GM18868 (cell line): ENCODE results near the gene HGF.

Source experiments
- ATAC-seq: cut with Tn5 transposase; IDR thresholded peaks from one replicate; pipeline ENCODE4 v1.9.1; 2021; ENCODE audit warnings: mild to moderate bottlenecking, moderate library complexity; ENCODE audit not compliant: unreplicated experiment

The HGF gene

GRCh38 chr7:81776948-81777630 is 7.2 kb upstream of the HGF start:
- no peak for ATAC-seq

- no peak for ATAC-seq
Measured at GRCh38 chr7:81776161-81776560, 6.3 kb upstream of the HGF start.

GRCh38 chr7:81775560-81775959 is 5.7 kb upstream of the HGF start:
- no peak for ATAC-seq

GRCh38 chr7:81774551-81774950 is 4.7 kb upstream of the HGF start:
- ATAC-seq = no peak

- ATAC-seq = no peak
Measured at GRCh38 chr7:81770728-81771223, 929 bp upstream of the HGF start.

GRCh38 chr7:81768951-81769778 is 682 bp downstream of the HGF start:
- ATAC-seq = no peak

DNA sequence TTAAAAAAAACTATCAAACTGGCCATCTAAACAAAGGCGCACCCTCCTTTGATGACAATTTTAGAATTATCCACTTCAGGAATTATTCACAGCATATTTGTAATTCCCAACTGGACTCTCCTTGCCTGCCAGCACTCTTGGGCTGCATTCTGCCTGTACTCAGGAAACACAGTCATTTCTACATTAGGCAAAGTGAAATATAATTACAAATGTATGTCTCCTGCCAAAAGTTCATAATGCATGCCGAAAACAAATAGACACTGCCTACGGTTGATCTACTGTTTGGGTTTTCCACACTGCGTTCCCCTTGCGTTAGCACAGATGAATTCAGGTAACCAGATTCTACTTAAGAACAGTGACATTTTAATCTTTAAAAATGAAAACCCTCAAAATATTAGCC is 1.9 kb downstream of the HGF start:
- no peak for ATAC-seq

DNA sequence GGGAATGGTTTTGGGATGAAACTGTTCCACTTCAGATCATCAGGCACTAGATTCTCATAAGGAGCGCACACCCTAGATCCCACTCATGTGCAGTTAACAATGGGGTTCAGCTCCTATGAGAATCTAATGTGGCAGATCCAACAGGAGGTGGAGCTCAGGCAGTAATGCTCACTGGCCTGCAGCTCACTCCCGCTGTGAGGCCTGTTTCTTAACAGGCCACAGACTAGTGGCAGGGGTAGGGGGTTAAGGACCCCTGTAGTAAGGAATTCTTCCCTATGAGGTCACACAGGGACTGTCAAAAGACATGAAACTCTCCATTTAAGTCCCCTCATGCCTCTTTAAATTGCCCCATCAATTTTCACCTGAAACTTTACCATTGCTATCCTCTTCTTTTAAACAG is 8.0 kb downstream of the HGF start:
- ATAC-seq = no peak

DNA sequence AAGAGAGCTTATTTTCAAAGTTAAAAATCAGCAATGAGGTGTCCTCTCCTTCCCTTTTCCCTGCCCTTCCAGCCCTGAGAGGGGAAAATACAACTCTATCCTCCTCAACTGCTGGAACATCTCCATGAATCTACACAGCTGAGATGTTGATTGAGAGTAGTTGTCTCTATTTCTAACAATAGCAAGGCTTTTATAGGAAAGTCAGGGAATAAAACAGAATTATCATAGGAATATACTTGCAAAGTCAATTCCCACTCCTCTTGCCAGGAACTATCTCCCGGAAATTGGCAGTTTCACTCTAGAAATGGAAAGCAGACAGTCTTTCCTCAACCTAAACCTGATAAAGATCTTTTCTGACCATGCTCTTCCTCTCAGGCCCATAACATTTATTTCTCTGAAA is 8.8 kb downstream of the HGF start:
- no peak for ATAC-seq

DNA sequence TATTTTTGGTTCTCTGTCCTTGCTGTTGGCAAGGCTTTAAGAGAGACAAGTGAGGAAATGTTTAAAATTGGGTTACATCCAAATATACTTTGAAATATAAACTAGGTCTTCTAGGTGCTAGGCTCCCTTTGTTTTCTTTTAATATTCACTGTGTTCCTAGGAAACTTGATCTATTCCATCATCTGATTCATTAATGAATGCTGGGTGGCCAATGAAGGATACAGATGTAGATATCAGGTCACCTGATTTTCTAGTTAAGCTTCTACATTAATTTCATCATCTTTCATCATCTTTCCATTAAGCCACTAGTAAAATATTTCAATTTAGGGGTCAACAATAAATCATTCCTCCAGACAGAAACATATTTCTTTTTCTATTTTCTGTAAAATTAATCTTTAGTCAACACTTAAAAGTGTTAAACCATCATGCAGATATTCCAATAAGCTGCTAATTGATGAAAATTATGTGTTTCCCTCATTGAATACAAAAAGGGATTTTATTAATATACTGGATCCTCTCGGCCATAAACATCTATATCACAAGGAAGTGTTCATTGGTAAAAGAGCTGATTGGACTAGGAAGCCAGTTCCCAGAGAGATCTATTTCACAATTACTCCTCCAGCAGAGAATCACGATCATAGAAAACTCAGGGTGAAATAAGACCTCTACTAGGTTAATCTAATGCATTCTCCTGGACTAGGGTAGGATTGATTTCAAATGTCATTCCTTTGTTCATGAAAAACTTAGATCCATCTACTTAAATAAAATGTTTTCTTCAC is 14.7 kb downstream of the HGF start:
- no peak for ATAC-seq

DNA sequence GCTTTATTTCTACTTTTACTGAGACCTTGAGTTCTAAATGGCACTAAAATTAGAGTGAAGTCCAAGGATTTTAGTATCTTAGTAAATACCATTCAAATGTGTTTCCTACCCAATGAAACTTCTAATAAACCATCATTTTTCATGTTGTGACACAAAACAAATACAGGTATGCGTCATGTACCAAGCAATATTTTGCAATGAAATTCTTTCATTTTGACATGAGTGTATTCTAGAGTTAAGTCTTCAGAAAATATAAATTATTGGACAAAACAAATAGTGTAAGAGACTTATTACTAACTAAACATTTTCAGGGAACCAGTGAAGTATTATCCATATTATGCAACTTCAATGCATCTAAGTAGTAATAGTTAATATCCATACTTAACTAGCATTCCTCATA is 16.5 kb downstream of the HGF start:
- no peak for ATAC-seq

- no peak for ATAC-seq
Measured at GRCh38 chr7:81752318-81752714, 17.5 kb downstream of the HGF start.

DNA sequence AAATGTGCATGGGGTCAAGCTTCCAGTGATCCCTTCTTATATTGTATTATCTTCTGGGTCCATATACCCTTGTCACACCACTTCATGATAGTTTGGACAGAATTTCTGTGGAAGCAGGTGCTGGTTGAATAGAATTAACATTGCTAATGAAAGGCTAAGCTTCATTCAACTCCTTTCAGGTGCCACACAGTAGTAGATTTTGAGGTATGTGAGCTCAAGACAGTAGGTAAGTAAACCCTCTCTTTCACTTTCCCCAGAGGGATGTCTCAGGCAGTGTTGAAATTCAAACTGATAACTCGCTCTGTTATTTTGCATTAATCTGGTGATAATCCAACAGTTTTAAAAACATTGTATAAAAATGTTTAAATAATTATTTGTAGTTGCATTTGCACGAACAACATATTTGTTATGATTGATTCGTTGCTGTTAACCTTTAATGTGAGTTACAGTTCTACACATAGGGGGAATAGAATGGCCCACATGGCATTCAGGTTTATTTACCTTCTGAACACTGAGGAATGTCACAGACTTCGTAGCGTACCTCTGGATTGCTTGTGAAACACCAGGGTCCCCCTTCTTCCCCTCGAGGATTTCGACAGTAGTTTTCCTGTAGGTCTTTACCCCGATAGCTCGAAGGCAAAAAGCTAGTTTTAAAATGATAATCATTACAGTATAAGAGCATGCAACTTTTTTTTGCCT is 18.1 kb downstream of the HGF start:
- ATAC-seq = no peak

GRCh38 chr7:81745637-81746036 is 24.2 kb downstream of the HGF start:
- ATAC-seq = no peak

- ATAC-seq = no peak
Measured at GRCh38 chr7:81744389-81744788, 25.5 kb downstream of the HGF start.

DNA sequence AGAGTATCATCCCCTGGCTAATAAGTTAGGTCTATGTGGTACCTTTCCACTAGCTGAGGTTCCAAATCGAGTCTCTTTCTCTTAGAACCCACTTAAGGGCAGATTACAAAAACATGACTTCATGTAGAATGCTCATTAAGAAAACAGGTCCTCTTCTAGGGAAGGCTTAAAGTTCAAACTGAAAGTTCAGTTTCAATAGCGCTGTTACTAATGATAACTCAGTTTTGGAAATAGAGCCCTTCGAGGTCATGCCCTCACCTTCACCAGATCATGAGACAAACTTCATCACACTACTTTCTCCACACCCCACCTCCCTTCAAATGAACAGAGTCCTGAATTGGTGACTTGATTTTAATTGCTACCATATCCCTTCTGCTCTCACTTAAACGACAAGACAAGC is 26.2 kb downstream of the HGF start:
- ATAC-seq = no peak

DNA sequence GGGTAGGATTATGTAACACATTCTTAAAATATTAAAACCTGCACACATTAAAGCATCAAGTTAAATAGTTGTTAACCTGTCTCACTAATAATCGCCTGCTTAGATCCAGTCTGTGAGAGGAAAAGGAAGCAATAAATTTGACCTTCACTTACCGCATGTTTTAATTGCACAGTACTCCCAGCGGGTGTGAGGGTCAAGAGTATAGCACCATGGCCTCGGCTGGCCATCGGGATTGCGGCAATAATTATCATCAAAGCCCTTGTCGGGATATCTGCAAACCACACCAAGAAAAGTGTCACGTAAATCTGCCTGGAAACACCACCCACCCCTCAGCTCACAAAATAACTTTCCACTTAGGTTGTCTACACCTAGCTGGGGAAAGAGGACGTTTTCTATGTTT is 26.6 kb downstream of the HGF start:
- no peak for ATAC-seq

- no peak for ATAC-seq
Measured at GRCh38 chr7:81740403-81740802, 29.4 kb downstream of the HGF start.

- no peak for ATAC-seq
Measured at GRCh38 chr7:81736091-81736490, 33.8 kb downstream of the HGF start.

DNA sequence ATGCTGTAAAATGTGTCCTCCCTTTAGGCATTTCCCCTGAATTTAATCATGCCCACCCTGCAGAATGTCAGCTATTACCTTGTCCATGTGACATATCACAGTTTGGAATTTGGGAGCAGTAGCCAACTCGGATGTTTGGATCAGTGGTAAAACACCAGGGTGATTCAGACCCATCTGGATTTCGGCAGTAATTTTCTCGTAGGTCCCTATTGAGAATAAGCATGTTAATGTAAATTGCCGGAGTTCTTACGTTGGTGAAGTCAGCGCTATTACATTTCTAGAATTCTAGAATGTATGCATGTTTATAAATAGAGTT is 44.1 kb downstream of the HGF start:
- ATAC-seq = no peak
